ENCODE results near the gene INO80B.

The INO80B gene

GRCh38 chr2:74491648-74492544, 37.0 kb downstream of the INO80B start:
- no peak overlapping the region for H3K27ac Mint-ChIP-seq
- peaks cover 40% of the 10 kb centered on the region for H3K36me3 Mint-ChIP-seq
- peaks cover 3% of the 10 kb centered on the region for H3K4me1 Mint-ChIP-seq
- H3K4me3 Mint-ChIP-seq: no peak overlapping the region
- no peaks in the 10 kb centered on the region for H3K27me3 Mint-ChIP-seq
- ATAC-seq (ENCODE audit: low read depth) (no peak), DNase-seq (ENCODE audit: low spot score in 2 of 2) (no peak)
- no peaks in the 10 kb centered on the region for H3K9me3 Mint-ChIP-seq

DNA sequence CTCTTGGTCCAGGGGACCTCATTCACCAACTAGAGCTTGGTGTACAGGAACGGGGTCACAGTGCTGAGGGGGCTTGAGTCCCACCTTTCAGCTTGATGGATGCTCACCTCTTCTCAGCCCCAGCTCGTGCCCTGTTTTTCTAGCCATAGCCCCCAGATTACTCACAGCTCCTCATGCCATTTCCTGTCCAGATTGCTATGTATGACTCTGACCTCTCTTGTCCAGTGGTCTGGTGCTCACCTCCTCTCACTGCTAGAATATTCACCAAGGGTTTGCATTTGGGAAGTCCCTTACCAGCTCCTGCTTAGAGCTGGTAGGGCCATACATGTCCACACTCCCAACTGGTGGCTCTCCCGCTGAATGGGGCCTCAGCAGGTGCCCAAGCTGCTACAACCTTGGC, 38.7 kb downstream of the INO80B start:
- DNase-seq (ENCODE audit: low spot score in 2 of 2) (no peak), ATAC-seq (ENCODE audit: low read depth) (no peak)
- H3K36me3 Mint-ChIP-seq: peaks cover 39% of the 10 kb centered on the region
- H3K4me3 Mint-ChIP-seq: no peak overlapping the region
- peaks cover 6% of the 10 kb centered on the region for H3K4me1 Mint-ChIP-seq
- peak overlapping the region; percentile 56 for H3K27ac Mint-ChIP-seq
- no peaks in the 10 kb centered on the region for H3K9me3 Mint-ChIP-seq
- peaks cover 3% of the 10 kb centered on the region for H3K27me3 Mint-ChIP-seq

GRCh38 chr2:74495440-74495839, 40.6 kb downstream of the INO80B start:
- H3K36me3 Mint-ChIP-seq: peaks cover 28% of the 10 kb centered on the region
- ATAC-seq (ENCODE audit: low read depth) (no peak), DNase-seq (ENCODE audit: low spot score in 2 of 2) (no peak)
- no peak overlapping the region for H3K4me3 Mint-ChIP-seq
- H3K4me1 Mint-ChIP-seq: peaks cover 10% of the 10 kb centered on the region
- H3K9me3 Mint-ChIP-seq: no peaks in the 10 kb centered on the region
- no peak overlapping the region for H3K27ac Mint-ChIP-seq
- peaks cover 12% of the 10 kb centered on the region for H3K27me3 Mint-ChIP-seq

- no peak for ATAC-seq (ENCODE audit: low read depth)
- Mint-ChIP-seq H3K4me3 (peak overlapping the region; percentile 82), H3K4me1 (peaks cover 13% of the 10 kb centered on the region), H3K36me3 (peaks cover 17% of the 10 kb centered on the region), H3K9me3 (no peaks in the 10 kb centered on the region), H3K27me3 (peaks cover 17% of the 10 kb centered on the region), H3K27ac (no peak overlapping the region)
- DNase-seq (ENCODE audit: low spot score in 2 of 2): no peak
Measured at GRCh38 chr2:74496997-74497776, 42.3 kb downstream of the INO80B start.

DNA sequence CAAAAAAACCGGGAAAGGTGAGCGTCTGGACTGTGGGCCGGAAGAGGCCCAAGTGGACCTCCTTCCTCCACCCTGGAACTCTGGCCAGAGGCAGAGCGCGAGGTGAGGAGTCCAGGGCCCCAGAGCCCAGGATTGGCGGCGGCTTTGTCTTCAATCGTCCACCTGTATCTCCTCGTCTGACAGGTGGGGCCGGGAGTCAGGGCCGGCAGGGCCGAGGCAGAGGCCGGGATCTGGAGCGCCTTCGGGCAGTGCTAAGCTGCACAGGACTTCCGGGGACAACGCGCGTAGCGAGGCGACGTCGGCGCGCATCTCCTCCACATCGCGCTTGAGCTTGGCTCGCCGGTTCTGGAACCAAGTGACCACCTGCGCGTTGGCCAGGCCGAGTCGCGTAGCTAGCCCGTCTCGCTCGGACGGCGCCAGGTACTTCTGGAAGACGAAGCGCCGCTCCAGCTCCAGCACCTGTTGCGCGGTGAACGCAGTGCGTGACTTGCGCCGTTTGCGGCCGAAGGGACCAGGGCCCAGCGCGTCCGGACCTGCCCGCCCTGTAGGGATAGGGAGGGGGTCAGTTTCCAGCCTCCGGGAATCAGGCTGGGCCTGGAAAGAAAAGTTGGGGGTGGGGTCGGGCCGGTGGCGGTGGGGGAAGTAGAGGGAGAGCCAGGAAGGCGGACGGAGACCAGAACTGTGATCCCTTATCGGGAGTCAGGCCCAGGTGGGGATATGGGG, 43.1 kb downstream of the INO80B start:
- H3K27me3 Mint-ChIP-seq: peaks cover 19% of the 10 kb centered on the region
- DNase-seq (ENCODE audit: low spot score in 2 of 2): no peak

GRCh38 chr2:74498500-74499266, 43.8 kb downstream of the INO80B start:
- Mint-ChIP-seq H3K9me3 (no peaks in the 10 kb centered on the region), H3K27me3 (peaks cover 19% of the 10 kb centered on the region), H3K4me1 (peaks cover 13% of the 10 kb centered on the region), H3K4me3 (peak overlapping the region; percentile 82), H3K27ac (peak overlapping the region; percentile 17), H3K36me3 (peaks cover 8% of the 10 kb centered on the region)
- peak; percentile 16 to 29 for DNase-seq (ENCODE audit: low spot score in 2 of 2)
- peak; percentile 26 for ATAC-seq (ENCODE audit: low read depth)

More for the DNA sequence above, 43.1 kb downstream of the INO80B start:
- Mint-ChIP-seq H3K9me3 (no peaks in the 10 kb centered on the region), H3K4me1 (peaks cover 13% of the 10 kb centered on the region), H3K4me3 (peak overlapping the region; percentile 82), H3K36me3 (peaks cover 12% of the 10 kb centered on the region), H3K27ac (peak overlapping the region; percentile 17)
- ATAC-seq (ENCODE audit: low read depth): peak; percentile 28

DNA sequence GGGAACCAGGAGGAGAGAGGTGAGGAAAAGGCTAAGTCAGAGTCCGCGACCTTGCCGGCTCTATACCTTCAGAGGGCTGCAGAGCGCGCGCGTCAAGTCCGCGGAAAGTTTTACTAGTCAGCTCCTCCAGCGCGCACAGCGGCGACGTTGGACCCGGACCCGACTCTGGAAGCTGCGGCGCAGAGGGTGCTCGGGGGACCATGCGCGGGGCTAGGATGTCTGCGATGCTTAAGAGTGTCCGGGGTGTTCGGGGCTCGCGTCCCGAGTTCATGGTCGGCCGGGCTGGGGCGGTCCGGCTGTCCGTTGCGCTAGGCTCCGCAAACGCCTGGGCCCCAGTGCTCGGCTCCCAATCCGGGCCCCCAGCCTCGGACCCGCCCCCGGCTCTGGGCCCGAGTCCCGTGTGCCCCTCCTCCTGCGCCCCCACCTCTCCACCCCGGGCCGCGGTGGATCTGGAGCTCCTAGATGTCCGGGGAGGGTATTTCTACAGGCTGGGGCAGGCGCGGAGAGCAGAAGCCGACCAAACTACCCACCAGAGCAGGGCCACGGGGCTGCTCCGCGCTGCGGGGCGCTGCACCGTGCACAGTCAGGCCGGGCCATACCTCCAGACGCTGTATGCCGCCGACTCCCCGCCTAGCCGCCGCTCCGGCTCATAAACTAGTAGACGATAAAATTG, 44.5 kb downstream of the INO80B start, which contains the start of gene LBX2:
Gene LBX2 (minus strand): TSS at position 337 of the 673 bp plus-strand sequence. CDS start 66 bp downstream, at position 271.
- ATAC-seq (ENCODE audit: low read depth) (peak; percentile 34), DNase-seq (ENCODE audit: low spot score in 2 of 2) (peak in 1 of 2 donors; percentile 40)
- Mint-ChIP-seq H3K36me3 (peaks cover 2% of the 10 kb centered on the region), H3K4me3 (peak within 1 kb of the TSS; percentile 82), H3K9me3 (no peaks in the 10 kb centered on the region), H3K27ac (peak within 1 kb of the TSS; percentile 17), H3K4me1 (peaks cover 16% of the 10 kb centered on the region), H3K27me3 (peaks cover 22% of the 10 kb centered on the region)

DNA sequence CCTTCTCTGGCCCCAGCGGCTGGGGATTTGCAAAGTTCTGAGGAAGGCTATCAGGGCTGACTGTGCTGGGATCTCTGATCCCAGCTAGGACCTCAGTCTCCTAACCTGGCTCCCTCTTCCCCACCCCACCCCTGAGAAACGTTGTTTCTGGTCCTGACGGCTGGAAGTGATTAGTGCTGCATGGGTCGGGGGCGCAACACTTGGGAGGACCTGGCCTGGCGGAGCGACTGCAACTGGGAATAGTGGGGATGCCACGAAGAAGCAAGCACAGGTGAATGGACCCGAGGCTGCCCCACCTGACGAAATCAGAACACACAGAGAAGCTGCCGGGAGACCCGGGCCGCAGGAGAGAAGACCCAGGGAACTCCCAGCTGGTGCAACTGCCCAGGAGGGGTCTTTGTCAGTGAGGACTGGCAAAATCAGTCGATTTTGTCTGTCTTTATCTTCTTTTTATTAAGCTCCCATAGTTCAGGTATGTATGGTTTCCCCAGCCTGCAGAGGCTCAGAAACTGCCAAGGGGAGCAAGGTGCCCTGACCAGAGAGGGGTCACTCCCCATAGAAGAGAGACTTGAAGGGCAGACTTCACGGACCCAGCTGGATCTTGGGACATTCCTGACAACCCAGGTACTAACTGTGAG, 45.2 kb downstream of the INO80B start:
- Mint-ChIP-seq H3K27ac (no peak overlapping the region), H3K27me3 (peaks cover 22% of the 10 kb centered on the region), H3K4me3 (no peak overlapping the region), H3K4me1 (peaks cover 20% of the 10 kb centered on the region), H3K9me3 (no peaks in the 10 kb centered on the region), H3K36me3 (peaks cover 8% of the 10 kb centered on the region)
- no peak for DNase-seq (ENCODE audit: low spot score in 2 of 2)
- ATAC-seq (ENCODE audit: low read depth): no peak

- no peak for ATAC-seq (ENCODE audit: low read depth)
- no peak overlapping the region for H3K4me3 Mint-ChIP-seq
- H3K27me3 Mint-ChIP-seq: peaks cover 22% of the 10 kb centered on the region
- H3K27ac Mint-ChIP-seq: no peak overlapping the region
- no peak for DNase-seq (ENCODE audit: low spot score in 2 of 2)
- H3K4me1 Mint-ChIP-seq: peaks cover 22% of the 10 kb centered on the region
- H3K9me3 Mint-ChIP-seq: no peaks in the 10 kb centered on the region
- H3K36me3 Mint-ChIP-seq: peaks cover 13% of the 10 kb centered on the region
Measured at GRCh38 chr2:74500578-74500946, 45.7 kb downstream of the INO80B start.

DNA sequence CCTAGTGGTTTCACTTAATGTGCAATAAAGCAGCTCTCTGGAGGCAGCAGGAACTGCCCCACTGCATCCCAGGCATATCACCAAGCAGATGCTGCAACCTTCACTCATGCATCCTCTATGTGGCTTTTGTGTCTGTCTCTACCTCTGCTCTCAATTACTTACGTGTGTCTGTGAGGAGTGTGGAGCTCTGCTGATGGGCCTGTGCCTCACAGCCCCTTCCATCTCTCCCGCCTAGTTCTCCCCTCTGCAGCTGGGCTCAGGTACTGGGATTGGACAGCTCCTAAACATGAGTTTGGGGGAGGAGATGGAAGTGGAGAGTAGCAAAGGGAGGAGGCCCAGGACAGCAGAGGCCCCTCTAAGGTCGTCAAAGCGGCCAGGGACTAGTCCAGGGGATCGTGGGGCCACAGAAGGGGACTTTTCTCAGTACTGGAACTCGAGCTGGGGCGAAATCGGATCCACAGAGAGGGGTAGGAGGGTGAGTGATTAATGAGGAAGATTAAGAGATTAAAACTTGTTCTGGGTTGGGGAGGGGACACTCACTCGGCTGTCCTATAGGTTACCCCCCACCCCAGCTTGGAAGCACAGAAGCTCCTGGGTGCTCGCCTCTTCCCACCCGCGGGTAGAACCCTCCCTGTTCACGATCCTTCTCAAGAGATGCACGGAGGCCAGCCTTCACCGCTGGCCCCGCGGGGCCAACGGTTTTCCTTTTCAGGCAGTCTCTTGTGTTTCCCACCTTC, 46.6 kb downstream of the INO80B start:
- Mint-ChIP-seq H3K27me3 (peaks cover 23% of the 10 kb centered on the region), H3K4me3 (peak overlapping the region; percentile 56), H3K4me1 (peaks cover 26% of the 10 kb centered on the region), H3K27ac (peak overlapping the region; percentile 15), H3K36me3 (peaks cover 17% of the 10 kb centered on the region), H3K9me3 (no peaks in the 10 kb centered on the region)
- ATAC-seq (ENCODE audit: low read depth) (no peak), DNase-seq (ENCODE audit: low spot score in 2 of 2) (no peak)

GRCh38 chr2:74502147-74502719, 47.3 kb downstream of the INO80B start:
- peaks cover 23% of the 10 kb centered on the region for H3K27me3 Mint-ChIP-seq
- no peak overlapping the region for H3K27ac Mint-ChIP-seq
- H3K9me3 Mint-ChIP-seq: no peaks in the 10 kb centered on the region
- H3K36me3 Mint-ChIP-seq: peaks cover 20% of the 10 kb centered on the region
- H3K4me1 Mint-ChIP-seq: peaks cover 32% of the 10 kb centered on the region
- no peak for DNase-seq (ENCODE audit: low spot score in 2 of 2)
- no peak for ATAC-seq (ENCODE audit: low read depth)
- peak overlapping the region; percentile 72 for H3K4me3 Mint-ChIP-seq
